Uterus (tissue), 4 donors: ENCODE measurements around the gene MTHFSD. TPM values are rescaled to one million over a fixed set of nuclear protein-coding genes. Genes with fewer than 3 reads are reported as not detected.
A peak's percentile ranks its signal among the peaks of the same experiment; 100 is the strongest.

Source experiments
- DNase-seq, 2 donors: peaks; one replicate each; pipeline ENCODE4 v3.0.0-alpha.2; 2019 to 2020
- H3K27ac ChIP-seq, 2 donors: fragments of 200-600 bp; sonication (generic); 1 replicate in 1 of 2; 2 replicates in 1 of 2; pipeline ENCODE4 v1.5.1; 2016 to 2018
- H3K27me3 ChIP-seq, 2 donors: fragments of 200-600 bp; sonication (generic); one replicate each; pipeline ENCODE4 v1.5.1; 2018 to 2019; ENCODE audit warnings: control low read depth in 1 of 2
- H3K36me3 ChIP-seq, 2 donors: fragments of 200-600 bp; sonication (generic); one replicate each; pipeline ENCODE4 v1.5.1; 2019; ENCODE audit warnings: control low read depth in 1 of 2
- H3K4me1 ChIP-seq, 2 donors: fragments of 200-600 bp; sonication (generic); one replicate each; pipeline ENCODE4 v1.5.1; 2018 to 2019; ENCODE audit warnings: control low read depth in 1 of 2
- H3K4me3 ChIP-seq, 2 donors: fragments of 200-600 bp; sonication (generic); 1 replicate in 1 of 2; 2 replicates in 1 of 2; pipeline ENCODE4 v1.5.1; 2018 to 2019; ENCODE audit warnings: mild to moderate bottlenecking in 1 of 2
- H3K9me3 ChIP-seq, 2 donors: fragments of 200-600 bp; sonication (generic); one replicate each; pipeline ENCODE4 v1.5.1; 2019; ENCODE audit warnings: control low read depth in 1 of 2
- POLR2A ChIP-seq, 2 donors: fragments of 450-650 bp; IDR thresholded peaks; one replicate each; pipeline ENCODE4 v1.6.1; 2016; ENCODE audit warnings: antibody characterized with exemption in 2 of 2, mild to moderate bottlenecking in 1 of 2, moderate library complexity in 1 of 2
- intact Hi-C: fragments of 100-400 bp; cut with DNase I; formaldehyde crosslinking; loops from one replicate; pipeline ENCODE4 v1.15.1; 2023; ENCODE audit warnings: low total_unique reads
- total RNA-seq, 4 donors: library from RNA; depleted of rRNA in 3 of 4; stranded (reverse); fragments of >200 nt in 3 of 4; gene quantifications; one replicate each; pipeline versions ENCODE4 v1.1.0 to v1.2.4, GENCODE V29; 2014 to 2023
- TF ChIP-seq, protein P1 (sequence below), 4 experiments: fragments of 200-600 bp in 2 of 4; fragments of 450-650 bp in 2 of 4; sonication (generic) in 2 of 4; IDR thresholded peaks; one replicate each; pipeline ENCODE4 v1.5.1; 2016 to 2019; ENCODE audit warnings: antibody characterized with exemption in 4 of 4, mild to moderate bottlenecking in 2 of 4, moderate library complexity in 1 of 4
- donor health status: DM: yes; HTN: yes; CAD: no.

MTHFSD gene
- total RNA-seq, 4 donors from 2014 or later: 2.9 to 26.0 (median 13.1) TPM

DNA sequence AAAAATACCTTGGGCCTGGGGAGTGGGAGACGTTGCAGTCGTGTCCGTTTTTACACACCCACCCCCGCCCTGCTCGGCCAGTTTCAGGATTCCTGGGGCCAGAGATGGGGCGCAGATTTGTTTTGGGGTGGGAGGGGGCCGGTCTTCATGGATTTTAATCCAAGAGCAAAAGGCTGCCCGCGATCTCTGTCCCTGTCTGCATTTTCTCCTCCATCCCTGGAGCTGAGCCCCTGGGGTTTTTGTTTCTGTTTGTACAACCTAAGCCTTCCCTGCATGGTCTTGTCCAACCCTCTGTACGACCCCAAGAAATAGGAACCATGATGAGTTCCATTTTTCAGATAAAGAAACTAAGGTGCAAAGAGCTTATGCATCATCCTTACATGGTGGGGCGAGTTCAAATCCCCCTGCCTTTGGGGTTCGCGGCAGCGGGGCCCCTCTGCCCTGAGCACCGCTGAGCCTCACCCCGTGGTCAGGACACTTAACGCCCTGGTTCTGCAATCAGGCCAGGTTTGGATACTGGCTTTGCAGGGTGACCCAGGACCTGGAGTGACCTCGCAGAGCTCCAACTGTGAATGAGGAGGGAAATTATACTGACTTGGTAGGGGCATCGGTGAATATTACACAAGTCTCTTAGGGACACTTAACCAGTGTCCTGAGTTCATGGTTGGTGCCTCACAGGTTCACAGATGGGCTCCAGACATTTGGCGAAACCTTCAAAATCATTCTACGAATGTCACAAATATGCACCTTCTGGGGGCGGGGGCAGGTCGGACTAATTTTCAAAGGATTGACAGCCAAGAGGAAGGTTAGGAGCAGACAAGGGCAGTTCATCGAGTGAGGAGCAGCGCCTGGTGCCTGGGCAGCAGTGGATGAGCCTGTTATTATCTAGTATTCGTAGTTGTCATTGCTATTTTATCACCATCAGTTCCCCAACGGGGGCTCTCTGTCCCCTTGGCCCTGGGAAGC lies 48.9 kb downstream of the MTHFSD start:
- intact Hi-C loops: no loop called here
- TF ChIP-seq POLR2A (IDR thresholded peaks at IDR 0.05): no peak
- TF ChIP-seq, protein P1, sequence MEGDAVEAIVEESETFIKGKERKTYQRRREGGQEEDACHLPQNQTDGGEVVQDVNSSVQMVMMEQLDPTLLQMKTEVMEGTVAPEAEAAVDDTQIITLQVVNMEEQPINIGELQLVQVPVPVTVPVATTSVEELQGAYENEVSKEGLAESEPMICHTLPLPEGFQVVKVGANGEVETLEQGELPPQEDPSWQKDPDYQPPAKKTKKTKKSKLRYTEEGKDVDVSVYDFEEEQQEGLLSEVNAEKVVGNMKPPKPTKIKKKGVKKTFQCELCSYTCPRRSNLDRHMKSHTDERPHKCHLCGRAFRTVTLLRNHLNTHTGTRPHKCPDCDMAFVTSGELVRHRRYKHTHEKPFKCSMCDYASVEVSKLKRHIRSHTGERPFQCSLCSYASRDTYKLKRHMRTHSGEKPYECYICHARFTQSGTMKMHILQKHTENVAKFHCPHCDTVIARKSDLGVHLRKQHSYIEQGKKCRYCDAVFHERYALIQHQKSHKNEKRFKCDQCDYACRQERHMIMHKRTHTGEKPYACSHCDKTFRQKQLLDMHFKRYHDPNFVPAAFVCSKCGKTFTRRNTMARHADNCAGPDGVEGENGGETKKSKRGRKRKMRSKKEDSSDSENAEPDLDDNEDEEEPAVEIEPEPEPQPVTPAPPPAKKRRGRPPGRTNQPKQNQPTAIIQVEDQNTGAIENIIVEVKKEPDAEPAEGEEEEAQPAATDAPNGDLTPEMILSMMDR (IDR thresholded peaks at IDR 0.05): no peak
- H3K27ac ChIP-seq: no peak overlapping the region
- peaks cover 0 to 33% of the 10 kb centered on the region in 2 donors for H3K4me1 ChIP-seq
- no peak overlapping the region for H3K4me3 ChIP-seq
- no peaks in the 10 kb centered on the region for H3K36me3 ChIP-seq
- H3K27me3 ChIP-seq: peaks cover 24 to 60% of the 10 kb centered on the region in 2 donors
- H3K9me3 ChIP-seq: no peaks in the 10 kb centered on the region
- no peak for DNase-seq

GRCh38 chr16:86505185-86505898 lies 49.7 kb downstream of the MTHFSD start:
- Histone ChIP-seq H3K27ac (no peak overlapping the region), H3K36me3 (no peaks in the 10 kb centered on the region), H3K4me3 (peak overlapping the region in 1 of 2 donors; percentile 6), H3K4me1 (peaks cover 0 to 24% of the 10 kb centered on the region in 2 donors), H3K27me3 (peaks cover 26 to 67% of the 10 kb centered on the region in 2 donors), H3K9me3 (no peaks in the 10 kb centered on the region)
- no peak for TF ChIP-seq POLR2A (IDR thresholded peaks at IDR 0.05)
- TF ChIP-seq, protein P1 (IDR thresholded peaks at IDR 0.05): no peak
- intact Hi-C loops: no loop called here
- no peak for DNase-seq

DNA sequence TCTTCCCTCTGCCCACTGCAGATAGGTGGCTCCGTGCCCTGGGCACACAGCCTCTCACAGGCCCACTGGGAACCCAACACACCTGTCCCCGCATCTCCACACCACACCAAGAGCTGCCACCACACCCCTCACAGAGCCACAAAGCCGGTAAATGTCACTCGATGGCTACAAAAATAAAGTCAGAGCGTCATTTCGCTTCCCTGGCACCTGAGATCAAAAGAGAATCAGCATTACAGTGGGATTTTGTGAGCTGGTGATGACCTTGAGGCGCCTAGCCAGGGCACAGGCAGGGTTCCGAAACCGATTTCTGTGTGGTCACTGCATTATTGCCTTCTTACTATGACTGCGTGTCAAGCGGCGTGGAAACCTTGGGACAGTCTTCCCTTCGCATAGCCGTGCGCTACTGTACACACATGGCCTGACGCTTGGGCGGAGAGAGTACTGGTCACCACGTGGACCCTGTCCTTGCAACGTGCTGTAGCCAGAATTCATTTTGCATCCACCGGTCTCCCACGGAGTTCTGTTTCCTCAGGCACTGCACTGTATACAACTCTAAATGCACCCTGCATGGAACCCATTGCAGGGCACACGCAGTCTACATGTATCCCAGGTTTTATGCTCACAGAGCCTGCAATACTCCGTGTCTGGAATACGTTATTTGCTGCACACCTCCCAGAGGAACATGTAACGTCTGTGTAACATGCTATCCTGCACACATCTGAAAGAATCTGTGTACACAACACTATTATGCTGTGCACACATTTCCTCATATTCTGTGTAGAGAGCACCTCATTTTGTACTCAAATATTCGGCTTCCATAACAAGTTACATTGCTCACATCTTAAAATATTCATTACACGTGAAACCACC lies 50.5 kb downstream of the MTHFSD start:
- no peak overlapping the region for H3K4me3 ChIP-seq
- DNase-seq: no peak
- no peaks in the 10 kb centered on the region for H3K36me3 ChIP-seq
- H3K27ac ChIP-seq: no peak overlapping the region
- intact Hi-C loops: no loop called here
- TF ChIP-seq POLR2A (IDR thresholded peaks at IDR 0.05): no peak
- TF ChIP-seq, protein P1 (IDR thresholded peaks at IDR 0.05): no peak
- H3K4me1 ChIP-seq: peaks cover 0 to 23% of the 10 kb centered on the region in 2 donors
- no peaks in the 10 kb centered on the region for H3K9me3 ChIP-seq
- peaks cover 32 to 68% of the 10 kb centered on the region in 2 donors for H3K27me3 ChIP-seq

- intact Hi-C loops: no loop called here
- no peak for TF ChIP-seq POLR2A (IDR thresholded peaks at IDR 0.05)
- TF ChIP-seq, protein P1 (IDR thresholded peaks at IDR 0.05): no peak
- Histone ChIP-seq H3K27me3 (peaks cover 32 to 75% of the 10 kb centered on the region in 2 donors), H3K4me1 (peaks cover 0 to 21% of the 10 kb centered on the region in 2 donors), H3K4me3 (no peak overlapping the region), H3K27ac (no peak overlapping the region), H3K9me3 (no peaks in the 10 kb centered on the region), H3K36me3 (no peaks in the 10 kb centered on the region)
- DNase-seq: no peak
Measured at GRCh38 chr16:86503830-86504229, 51.2 kb downstream of the MTHFSD start.
